Astrocyte of the spinal cord (primary cell): Measurements from ENCODE around the gene TCFL5.

Experiments
- DNase-seq: peaks from one replicate; pipeline ENCODE4 v3.0.0; 2011; ENCODE audit warnings: low read depth, low spot score
- H3K4me3 ChIP-seq: 2 replicates; pipeline ENCODE4 v1.5.1; 2011; ENCODE audit warnings: low read depth, mild to moderate bottlenecking, low read length, moderate library complexity
- CTCF ChIP-seq: IDR thresholded peaks from 2 replicates; pipeline ENCODE4 v1.5.1; 2012; ENCODE audit warnings: low read depth, mild to moderate bottlenecking, low read length, inconsistent platforms
- in situ Hi-C: cut with HindIII; loops from 2 replicates; pipeline ENCODE4 v1.10.0; 2017; ENCODE audit warnings: low sequenced_read_pairs

TCFL5 gene

GRCh38 chr20:62830821-62831220 lies 30.8 kb downstream of the TCFL5 start:
- DNase-seq, result no peak
- in situ Hi-C loops, result no loop called here
- no peak for TF ChIP-seq CTCF

DNA sequence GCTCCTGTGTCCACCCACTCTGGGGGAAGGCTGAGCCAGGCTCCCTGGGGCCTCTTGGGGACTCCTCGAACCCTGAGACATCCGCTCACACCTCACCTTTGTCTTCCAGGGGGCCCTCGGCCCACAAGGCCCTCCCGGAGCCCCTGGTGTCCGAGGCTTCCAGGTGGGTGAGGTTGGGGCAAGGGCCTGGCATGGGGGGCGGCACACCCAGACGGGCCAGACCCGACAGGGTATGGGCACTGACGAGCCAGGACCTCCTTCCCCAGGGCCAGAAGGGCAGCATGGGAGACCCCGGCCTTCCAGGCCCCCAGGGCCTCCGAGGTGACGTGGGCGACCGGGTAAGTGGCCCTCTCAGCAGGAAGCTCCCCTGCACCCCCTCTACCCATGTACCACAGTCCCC lies 31.4 kb downstream of the TCFL5 start:
- in situ Hi-C loops, result no loop called here
- H3K4me3 ChIP-seq, result no peak overlapping the region
- no peak for DNase-seq
- no peak for TF ChIP-seq CTCF

More at GRCh38 chr20:62830821-62831220, 30.8 kb downstream of the TCFL5 start:
- no peak overlapping the region for H3K4me3 ChIP-seq

DNA sequence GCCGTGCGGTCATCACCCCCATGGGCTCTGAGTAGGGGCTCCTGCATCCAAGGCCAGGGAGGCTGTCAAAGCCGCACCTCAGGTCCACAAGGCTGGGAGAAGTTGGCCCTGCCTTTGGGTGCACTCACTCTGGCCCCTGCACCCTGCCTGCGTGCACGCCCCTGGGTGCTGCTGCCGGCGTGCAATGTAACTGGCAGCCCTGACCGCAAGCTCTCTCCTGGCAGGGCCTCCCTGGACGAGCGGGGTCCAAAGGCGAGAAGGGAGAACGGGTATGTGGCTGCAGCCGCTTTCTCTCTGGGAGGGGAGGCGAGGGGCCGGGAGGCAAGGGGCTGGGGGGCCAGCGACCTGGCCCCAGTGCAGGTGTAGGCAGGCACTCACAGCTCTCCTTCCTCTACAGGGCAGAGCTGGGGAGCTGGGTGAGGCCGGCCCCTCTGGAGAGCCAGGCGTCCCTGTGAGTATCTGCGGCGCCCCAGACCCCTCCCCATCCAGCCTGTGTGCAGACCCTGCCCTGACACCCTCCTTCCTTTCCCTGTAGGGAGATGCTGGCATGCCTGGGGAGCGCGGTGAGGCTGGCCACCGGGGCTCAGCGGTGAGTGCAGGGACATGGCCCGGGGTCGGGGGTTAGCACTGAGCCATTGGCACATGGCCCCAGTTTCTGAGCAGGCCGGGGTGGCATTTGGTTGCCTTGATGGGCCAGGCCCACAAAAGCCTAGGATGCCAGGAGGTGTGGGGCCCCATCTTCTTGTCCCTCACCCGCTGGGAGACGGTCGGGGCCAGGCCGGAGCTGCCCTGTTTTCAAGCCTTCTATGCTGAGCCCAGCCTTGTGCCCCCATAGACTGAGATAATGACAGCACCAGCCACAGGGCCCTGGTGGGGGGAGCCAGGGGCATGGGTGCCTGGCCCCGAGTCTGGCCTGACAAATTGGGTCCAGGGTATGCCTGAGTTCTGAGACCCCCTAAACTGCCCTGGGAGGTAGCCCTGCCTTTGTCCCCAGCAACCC lies 32.1 kb downstream of the TCFL5 start:
- in situ Hi-C loops, result no loop called here
- no peak for TF ChIP-seq CTCF
- DNase-seq, result no peak
- no peak overlapping the region for H3K4me3 ChIP-seq

- in situ Hi-C loops, result no loop called here
- DNase-seq, result no peak
- TF ChIP-seq CTCF, result no peak
- no peak overlapping the region for H3K4me3 ChIP-seq
Observed at GRCh38 chr20:62828511-62829230, 33.0 kb downstream of the TCFL5 start.

DNA sequence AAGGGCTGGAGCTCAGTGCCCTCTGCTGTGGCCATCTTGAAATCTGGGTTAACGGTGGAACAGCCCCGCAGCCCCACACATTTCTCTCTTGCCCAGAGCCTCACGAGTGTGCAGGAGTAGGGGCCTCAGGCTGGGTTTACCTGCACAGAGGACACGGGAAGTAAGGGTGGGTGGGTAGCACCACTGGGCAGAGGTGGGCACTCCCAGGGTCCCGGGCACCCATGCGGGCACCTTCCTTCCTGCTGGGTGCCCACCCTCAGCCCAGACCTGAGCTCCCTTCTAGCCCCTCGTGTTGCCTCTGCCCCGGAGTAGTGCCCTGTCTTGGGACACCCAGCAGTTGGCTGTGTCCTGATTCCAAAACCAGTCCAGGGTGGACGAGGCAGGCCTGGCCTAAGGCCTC lies 33.6 kb downstream of the TCFL5 start:
- no peak overlapping the region for H3K4me3 ChIP-seq
- TF ChIP-seq CTCF, result no peak
- in situ Hi-C loops, result no loop called here
- DNase-seq, result no peak

DNA sequence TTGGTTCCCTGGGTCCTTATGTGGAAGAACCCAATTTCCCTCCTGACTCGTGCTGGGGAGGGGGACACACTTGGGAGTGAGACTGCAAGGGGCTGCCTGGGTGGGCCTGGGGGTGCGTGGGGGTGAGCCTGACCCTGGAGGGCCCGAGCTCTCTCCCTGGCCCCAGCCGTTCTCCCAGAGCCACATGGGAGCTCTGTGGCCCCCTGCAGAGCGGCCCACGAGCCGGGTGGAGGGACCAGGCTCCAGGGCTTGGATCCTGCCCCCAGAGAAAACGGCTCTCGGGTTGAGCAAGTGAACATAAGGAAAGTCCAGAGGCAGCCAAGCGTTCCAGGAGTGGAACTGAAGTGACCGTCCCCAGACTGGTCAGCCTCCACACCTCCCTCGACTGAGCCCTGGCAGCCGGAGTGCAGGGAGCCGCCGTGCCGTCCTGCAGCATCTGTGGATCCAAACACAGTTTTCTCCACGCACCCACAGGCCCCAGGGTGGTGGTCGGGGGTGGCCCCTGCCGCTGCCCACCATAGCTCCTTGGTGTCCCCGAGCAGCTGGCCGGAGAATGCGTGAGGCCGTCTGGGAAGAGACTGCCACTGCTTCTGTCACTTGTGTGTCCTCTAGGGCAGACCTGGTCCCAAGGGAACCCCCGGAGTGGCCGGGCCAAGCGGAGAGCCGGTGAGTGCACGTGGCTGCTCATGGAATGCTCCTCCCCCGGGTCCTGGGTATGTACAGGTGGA lies 34.1 kb downstream of the TCFL5 start:
- in situ Hi-C loops, result no loop called here
- H3K4me3 ChIP-seq, result no peak overlapping the region
- DNase-seq, result no peak
- TF ChIP-seq CTCF, result no peak
